ENCODE measurements around the gene LRRC23. TPM values are rescaled to one million over a fixed set of nuclear protein-coding genes. Genes with fewer than 3 reads are reported as not detected.

Gene LRRC23
- total RNA-seq, 1 experiment from 2014 or later: 5.1 TPM

DNA sequence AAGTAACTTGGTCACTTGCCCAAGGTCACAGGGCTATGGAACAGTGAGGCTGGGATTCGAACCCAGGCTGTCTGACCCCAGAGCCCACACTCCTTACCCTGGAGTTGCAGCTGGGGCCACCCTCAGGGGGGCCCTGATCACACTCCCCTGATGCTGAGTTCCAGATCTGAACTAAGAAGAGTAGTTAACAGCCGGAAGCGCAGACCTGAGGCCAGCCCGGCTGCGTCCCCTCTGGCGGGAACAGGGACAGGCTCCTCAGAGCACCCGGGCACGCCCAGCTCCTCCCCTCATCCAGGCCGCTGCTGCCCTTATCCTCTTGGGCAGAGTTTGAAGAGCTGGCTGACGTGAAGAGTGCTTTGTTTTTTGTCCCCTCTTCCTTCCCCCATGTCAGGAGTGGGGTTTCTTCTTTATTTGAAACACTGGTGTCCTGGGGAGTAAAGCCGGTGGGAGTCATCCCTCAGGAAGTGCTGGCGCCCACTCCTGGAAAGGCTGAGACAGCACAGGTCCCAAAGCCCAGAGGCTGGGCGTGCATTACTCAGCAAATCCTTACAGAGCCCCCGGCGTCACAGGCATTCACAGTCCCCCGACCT, 57.2 kb downstream of the LRRC23 start:
- no TSS peak for BruUV-seq (replicated peaks)
- ATAC-seq (peak; percentile 56), DNase-seq (peak; percentile 61)
- H2AFZ ChIP-seq (ENCODE audit: low read length): peak overlapping the region; percentile 84
- H3F3A ChIP-seq (ENCODE audit: low read length, unreplicated experiment): peaks cover 4% of the 10 kb centered on the region
- peak overlapping the region; percentile 36; the same call in 1 of the 2 replicates for H3K4me2 ChIP-seq (ENCODE audit: low read length)
- H3K9me3 ChIP-seq (ENCODE audit: low read length): no peaks in the 10 kb centered on the region
- H3K4me1 ChIP-seq (ENCODE audit: insufficient read depth, low read length): peaks cover 14% of the 10 kb centered on the region
- H3K9me2 ChIP-seq (replicated peaks; ENCODE audit: low read length): no peaks in the 10 kb centered on the region
- no peaks in the 10 kb centered on the region for H3K27me3 ChIP-seq (ENCODE audit: low read length)
- H3K9ac ChIP-seq (ENCODE audit: low read length): peak overlapping the region; percentile 55
- TF ChIP-seq EZH2 (IDR thresholded peaks at IDR 0.05; ENCODE audit: low read length, unreplicated experiment) (no peak), EZH2phosphoT487 (IDR thresholded peaks at IDR 0.05; ENCODE audit: borderline replicate concordance, low read length) (no peak)
- TF ChIP-seq, protein P1, sequence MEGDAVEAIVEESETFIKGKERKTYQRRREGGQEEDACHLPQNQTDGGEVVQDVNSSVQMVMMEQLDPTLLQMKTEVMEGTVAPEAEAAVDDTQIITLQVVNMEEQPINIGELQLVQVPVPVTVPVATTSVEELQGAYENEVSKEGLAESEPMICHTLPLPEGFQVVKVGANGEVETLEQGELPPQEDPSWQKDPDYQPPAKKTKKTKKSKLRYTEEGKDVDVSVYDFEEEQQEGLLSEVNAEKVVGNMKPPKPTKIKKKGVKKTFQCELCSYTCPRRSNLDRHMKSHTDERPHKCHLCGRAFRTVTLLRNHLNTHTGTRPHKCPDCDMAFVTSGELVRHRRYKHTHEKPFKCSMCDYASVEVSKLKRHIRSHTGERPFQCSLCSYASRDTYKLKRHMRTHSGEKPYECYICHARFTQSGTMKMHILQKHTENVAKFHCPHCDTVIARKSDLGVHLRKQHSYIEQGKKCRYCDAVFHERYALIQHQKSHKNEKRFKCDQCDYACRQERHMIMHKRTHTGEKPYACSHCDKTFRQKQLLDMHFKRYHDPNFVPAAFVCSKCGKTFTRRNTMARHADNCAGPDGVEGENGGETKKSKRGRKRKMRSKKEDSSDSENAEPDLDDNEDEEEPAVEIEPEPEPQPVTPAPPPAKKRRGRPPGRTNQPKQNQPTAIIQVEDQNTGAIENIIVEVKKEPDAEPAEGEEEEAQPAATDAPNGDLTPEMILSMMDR (conservative IDR thresholded peaks at IDR 0.05; ENCODE audit: low read depth, low read length): peak; percentile 63
- ChIA-PET CTCF (interaction anchor here (2.5 kb wide), 1 partner anchor 18 kb away, joined by 10 read pairs; the partner anchor contains the start of genes C12orf57 and RNU7-1), POLR2A (ENCODE audit: unreplicated experiment) (interaction anchor here (0.5 kb wide), 1 partner anchor 748 kb away, joined by 3 read pairs; no protein-coding TSS in a partner anchor)
- H3K27ac ChIP-seq (ENCODE audit: low read length): peak overlapping the region; percentile 70
- H3K36me3 ChIP-seq (ENCODE audit: low read depth, low read length): peaks cover 15% of the 10 kb centered on the region
- H3K4me3 ChIP-seq (ENCODE audit: low read length): no peak overlapping the region; the same call in 1 of the 2 replicates
- H3K79me2 ChIP-seq (ENCODE audit: low read length): no peaks in the 10 kb centered on the region
- H4K20me1 ChIP-seq (ENCODE audit: low read length): no peaks in the 10 kb centered on the region
- intact Hi-C loops (cut with micrococcal nuclease): no loop called here

DNA sequence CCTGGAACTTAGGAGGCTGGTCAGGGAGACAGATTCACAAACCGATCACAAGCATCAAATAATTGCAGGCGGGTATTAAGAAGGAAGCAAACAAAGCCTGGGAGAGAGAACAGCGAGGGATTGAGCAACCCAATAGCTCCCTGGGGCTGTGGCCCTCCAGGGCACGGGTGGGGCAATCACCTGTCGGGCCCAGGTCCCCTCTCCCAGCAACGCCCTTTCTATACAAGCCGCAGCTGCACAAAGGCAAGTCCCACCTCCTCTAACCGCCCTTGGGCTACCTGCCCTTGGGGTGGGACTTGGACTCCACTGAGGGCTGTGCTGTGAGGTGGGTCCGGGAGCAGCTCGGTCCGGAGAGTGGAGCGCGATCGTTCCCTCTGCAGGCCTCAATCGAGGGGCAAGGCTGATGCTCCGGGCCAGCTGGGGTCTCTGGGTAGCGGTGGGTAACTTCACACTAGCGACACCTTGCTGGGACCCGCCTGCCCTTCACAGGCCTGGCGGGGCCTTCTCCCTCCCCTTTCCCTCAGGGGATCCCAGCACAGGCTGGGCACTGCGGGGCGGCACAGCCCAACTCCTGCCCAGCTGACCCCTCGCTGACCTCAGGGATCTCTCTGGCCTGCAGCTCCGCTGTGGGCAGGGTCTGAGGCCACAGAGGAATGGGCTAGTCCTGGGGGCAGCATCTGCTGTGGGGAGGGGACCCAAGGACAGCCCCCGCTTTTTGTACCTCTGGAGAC, 57.8 kb downstream of the LRRC23 start:
- TF ChIP-seq EZH2phosphoT487 (IDR thresholded peaks at IDR 0.05; ENCODE audit: borderline replicate concordance, low read length) (no peak), EZH2 (IDR thresholded peaks at IDR 0.05; ENCODE audit: low read length, unreplicated experiment) (no peak)
- TF ChIP-seq, protein P1 (conservative IDR thresholded peaks at IDR 0.05; ENCODE audit: low read depth, low read length): peak; percentile 5; the same call in 1 of the 2 replicates
- BruUV-seq (replicated peaks): no TSS peak
- Histone ChIP-seq H3K4me3 (ENCODE audit: low read length) (no peak overlapping the region; the same call in 1 of the 2 replicates), H3K9ac (ENCODE audit: low read length) (peak overlapping the region; percentile 55), H3K4me2 (ENCODE audit: low read length) (peak overlapping the region; percentile 36; the same call in 1 of the 2 replicates), H3K27me3 (ENCODE audit: low read length) (no peaks in the 10 kb centered on the region), H3K36me3 (ENCODE audit: low read depth, low read length) (peaks cover 21% of the 10 kb centered on the region), H2AFZ (ENCODE audit: low read length) (peak overlapping the region; percentile 84), H3K9me3 (ENCODE audit: low read length) (no peaks in the 10 kb centered on the region), H3K9me2 (replicated peaks; ENCODE audit: low read length) (no peaks in the 10 kb centered on the region), H3K4me1 (ENCODE audit: insufficient read depth, low read length) (peaks cover 14% of the 10 kb centered on the region), H3K27ac (ENCODE audit: low read length) (peak overlapping the region; percentile 70), H4K20me1 (ENCODE audit: low read length) (no peaks in the 10 kb centered on the region), H3F3A (ENCODE audit: low read length, unreplicated experiment) (peaks cover 4% of the 10 kb centered on the region), H3K79me2 (ENCODE audit: low read length) (no peaks in the 10 kb centered on the region; the same call in 1 of the 2 replicates)
- CTCF ChIA-PET: interaction anchor here (2.5 kb wide), 1 partner anchor 18 kb away, joined by 10 read pairs; the partner anchor contains the start of genes C12orf57 and RNU7-1
- ATAC-seq (no peak), DNase-seq (no peak)
- POLR2A ChIA-PET (ENCODE audit: unreplicated experiment): no interaction called here
- intact Hi-C loops (cut with micrococcal nuclease): no loop called here

Data from PC-3 (cell line).